GM10847 (cell line): ENCODE data around the gene PHF21B.

Experiments
- POLR2A ChIP-seq: IDR thresholded peaks from 2 replicates; pipeline ENCODE4 v1.6.1; 2011; ENCODE audit not compliant: insufficient read length; ENCODE audit errors: extremely low read depth

PHF21B gene

GRCh38 chr22:45031629-45032403 is 22.0 kb upstream of the PHF21B start:
- no peak for TF ChIP-seq POLR2A

GRCh38 chr22:45029501-45029900 is 19.7 kb upstream of the PHF21B start:
- no peak for TF ChIP-seq POLR2A

- TF ChIP-seq POLR2A: no peak
Observed at GRCh38 chr22:45026511-45026910, 16.7 kb upstream of the PHF21B start.

- no peak for TF ChIP-seq POLR2A
Observed at GRCh38 chr22:45023431-45023830, 13.6 kb upstream of the PHF21B start.

GRCh38 chr22:45019861-45020655 is 10.3 kb upstream of the PHF21B start:
- no peak for TF ChIP-seq POLR2A

- no peak for TF ChIP-seq POLR2A
Observed at GRCh38 chr22:45014654-45015053, 4.8 kb upstream of the PHF21B start.

GRCh38 chr22:45013138-45013537 is 3.3 kb upstream of the PHF21B start:
- no peak for TF ChIP-seq POLR2A

GRCh38 chr22:45010532-45010900 is 711 bp upstream of the PHF21B start:
- no peak for TF ChIP-seq POLR2A

- TF ChIP-seq POLR2A: no peak
Observed at GRCh38 chr22:45008751-45009605, 827 bp downstream of the PHF21B start.

- no peak for TF ChIP-seq POLR2A
Observed at GRCh38 chr22:45008186-45008681, 1.6 kb downstream of the PHF21B start.

GRCh38 chr22:45007391-45008185 is 2.2 kb downstream of the PHF21B start:
- no peak for TF ChIP-seq POLR2A

GRCh38 chr22:45006964-45007390 is 2.8 kb downstream of the PHF21B start:
- no peak for TF ChIP-seq POLR2A

GRCh38 chr22:45006111-45006963 is 3.5 kb downstream of the PHF21B start:
- no peak for TF ChIP-seq POLR2A

GRCh38 chr22:45001653-45002052 is 8.2 kb downstream of the PHF21B start:
- no peak for TF ChIP-seq POLR2A
